Stimulated activated CD4-positive, alpha-beta T cell treated with anti-CD3 and anti-CD28 coated beads, Interleukin-2, amount 100 ng/mL, for 48 hours (primary cell): ENCODE data around the gene STYX.
"Not testable (repeated sequence)": the region's sequence is repeated elsewhere in the genome, so short reads cannot be mapped to it uniquely, and the experiment has no call there.

Source experiments
- DNase-seq, 2 donors: peaks; one replicate each; pipeline ENCODE4 v3.0.0-alpha.2; 2020

STYX gene

GRCh38 chr14:52729925-52730708 is at the start of gene STYX:
Gene STYX, plus strand, starts transcription at chr14:52730166. Its CDS starts 309 bp downstream, at chr14:52730475.
- peak; percentile 97 to 99 for DNase-seq

GRCh38 chr14:52683985-52684520 is 45.9 kb upstream of the STYX start:
- DNase-seq: no peak

- no peak for DNase-seq
Measured at GRCh38 chr14:52686176-52686575, 43.8 kb upstream of the STYX start.

- no peak for DNase-seq
Measured at GRCh38 chr14:52690983-52691760, 38.8 kb upstream of the STYX start.

- DNase-seq: no peak
Measured at GRCh38 chr14:52692248-52692962, 37.6 kb upstream of the STYX start.

GRCh38 chr14:52693036-52693435 is 36.9 kb upstream of the STYX start:
- no peak for DNase-seq

GRCh38 chr14:52693532-52693931 is 36.4 kb upstream of the STYX start:
- DNase-seq: no peak

- peak; percentile 43 for DNase-seq
Measured at GRCh38 chr14:52694761-52695480, 35.0 kb upstream of the STYX start.

- DNase-seq: peak; percentile 61 to 62
Measured at GRCh38 chr14:52695481-52696091, 34.4 kb upstream of the STYX start, which contains the start of gene ERO1A. Gene ERO1A, minus strand, starts transcription at chr14:52695558. Its CDS starts 77 bp downstream, at chr14:52695481.

GRCh38 chr14:52700701-52701172 is 29.2 kb upstream of the STYX start:
- no peak for DNase-seq

- DNase-seq: no peak
Measured at GRCh38 chr14:52701223-52701622, 28.7 kb upstream of the STYX start.

- no peak for DNase-seq
Measured at GRCh38 chr14:52703225-52703624, 26.7 kb upstream of the STYX start.

GRCh38 chr14:52703664-52704063 is 26.3 kb upstream of the STYX start:
- no peak for DNase-seq

GRCh38 chr14:52706286-52706685 is 23.7 kb upstream of the STYX start:
- peak in 1 of 2 donors; percentile 32 for DNase-seq

GRCh38 chr14:52706724-52707706 is 23.0 kb upstream of the STYX start, which contains the start of gene PSMC6:
Gene PSMC6, plus strand, starts transcription at chr14:52707200. Its CDS starts 20 bp downstream, at chr14:52707220.
- peak; percentile 93 to 97 for DNase-seq

- DNase-seq: no peak
Measured at GRCh38 chr14:52711666-52712065, 18.3 kb upstream of the STYX start.

GRCh38 chr14:52716155-52716554 is 13.8 kb upstream of the STYX start:
- no peak for DNase-seq

- DNase-seq: no peak
Measured at GRCh38 chr14:52723514-52724359, 6.2 kb upstream of the STYX start.

GRCh38 chr14:52724360-52724644 is 5.7 kb upstream of the STYX start:
- DNase-seq: no peak

GRCh38 chr14:52727509-52727908 is 2.5 kb upstream of the STYX start:
- DNase-seq: not testable (repeated sequence)
